ENCODE measurements around the gene ZIC5.

The ZIC5 gene

GRCh38 chr13:99975626-99976025 lies 4.1 kb upstream of the ZIC5 start:
- DNase-seq = no peak

GRCh38 chr13:99974939-99975561 lies 3.5 kb upstream of the ZIC5 start:
- no peak for DNase-seq

GRCh38 chr13:99974296-99974938 lies 2.9 kb upstream of the ZIC5 start:
- DNase-seq = no peak

GRCh38 chr13:99973808-99974185 lies 2.2 kb upstream of the ZIC5 start:
- no peak for DNase-seq

- DNase-seq = no peak
Observed at GRCh38 chr13:99973163-99973807, 1.7 kb upstream of the ZIC5 start.

GRCh38 chr13:99972190-99972731 lies 694 bp upstream of the ZIC5 start:
- no peak for DNase-seq

- DNase-seq = no peak
Observed at GRCh38 chr13:99970651-99971575, 654 bp downstream of the ZIC5 start.

- DNase-seq = no peak
Observed at GRCh38 chr13:99969919-99970650, 1.5 kb downstream of the ZIC5 start.

- DNase-seq = no peak
Observed at GRCh38 chr13:99969453-99969918, 2.1 kb downstream of the ZIC5 start.

- no peak for DNase-seq
Observed at GRCh38 chr13:99968521-99969452, 2.8 kb downstream of the ZIC5 start.

GRCh38 chr13:99967869-99968520 lies 3.6 kb downstream of the ZIC5 start:
- no peak for DNase-seq

GRCh38 chr13:99967498-99967868 lies 4.1 kb downstream of the ZIC5 start:
- no peak for DNase-seq

- no peak for DNase-seq
Observed at GRCh38 chr13:99966064-99966805, 5.3 kb downstream of the ZIC5 start.

- no peak for DNase-seq
Observed at GRCh38 chr13:99965329-99966000, 6.1 kb downstream of the ZIC5 start.

GRCh38 chr13:99963816-99964339 lies 7.7 kb downstream of the ZIC5 start:
- no peak for DNase-seq

GRCh38 chr13:99962242-99962641 lies 9.3 kb downstream of the ZIC5 start:
- DNase-seq = no peak

GRCh38 chr13:99961636-99962035 lies 9.9 kb downstream of the ZIC5 start:
- no peak for DNase-seq

GRCh38 chr13:99960663-99961311 lies 10.8 kb downstream of the ZIC5 start:
- no peak for DNase-seq

Data from fibroblast of skin of abdomen (primary cell).